Endothelial cell of umbilical vein (primary cell): ENCODE measurements around the gene DPM2.

ENCODE experiments used
- CTCF ChIP-seq, 2 donors: IDR thresholded peaks; 1 replicate in 1 of 2; 2 replicates in 1 of 2; pipeline ENCODE4 v1.5.1; 2011; ENCODE audit warnings: low read length in 2 of 2, mild to moderate bottlenecking in 2 of 2, moderate library complexity in 2 of 2, control low read depth in 1 of 2, inconsistent platforms in 1 of 2, low read depth in 1 of 2; ENCODE audit not compliant: insufficient read depth in 1 of 2; ENCODE audit errors: extremely low read depth in 1 of 2
- GATA2 ChIP-seq: IDR thresholded peaks from 2 replicates; pipeline ENCODE4 v1.7.0; 2011; ENCODE audit warnings: low read depth, mild to moderate bottlenecking, moderate library complexity, mixed read lengths, low read length; ENCODE audit not compliant: insufficient read length, insufficient read depth
- POLR2A ChIP-seq: IDR thresholded peaks from 2 replicates; pipeline ENCODE4 v1.6.1; 2012; ENCODE audit warnings: low read depth, mild to moderate bottlenecking, control low read depth, low read length

- TF ChIP-seq CTCF (IDR thresholded peaks at IDR 0.05; ENCODE audit: extremely low read depth in 1 of 2, insufficient read depth in 1 of 2, low read depth in 1 of 2, low read length in 2 of 2), result no peak
- TF ChIP-seq POLR2A, result no peak
- no peak for TF ChIP-seq GATA2
Observed at GRCh38 chr9:127953154-127953553, 15.5 kb upstream of the DPM2 start.
